ENCODE data around the gene AVP. TPM values are rescaled to one million over a fixed set of nuclear protein-coding genes. Genes with fewer than 3 reads are reported as not detected.

AVP gene
- total RNA-seq, 1 experiment from 2014 or later = not detected

GRCh38 chr20:3119044-3119443 lies 34.5 kb upstream of the AVP start:
- no peak for TF ChIP-seq CTCF (conservative IDR thresholded peaks at IDR 0.05)
- H3T11ph ChIP-seq (ENCODE audit: low read length) = no peak overlapping the region
- no peak overlapping the region for H3K4me2 ChIP-seq (ENCODE audit: insufficient read depth, insufficient read length, low read length)
- H2BK15ac ChIP-seq (ENCODE audit: low read depth, low read length) = no peak overlapping the region
- H2BK5ac ChIP-seq (ENCODE audit: insufficient read length, low read length) = no peak overlapping the region
- H3K79me1 ChIP-seq (ENCODE audit: insufficient read depth, low read depth, low read length, poor library complexity, severe bottlenecking) = no peaks in the 10 kb centered on the region
- no peak overlapping the region for H3K4ac ChIP-seq (ENCODE audit: low read depth, low read length)
- H3K27me3 ChIP-seq (ENCODE audit: insufficient read depth, low read length) = no peaks in the 10 kb centered on the region
- H3K79me2 ChIP-seq (ENCODE audit: insufficient read depth, low read length) = no peaks in the 10 kb centered on the region
- Mint-ChIP-seq H3K9me3 (peaks cover 18 to 20% of the 10 kb centered on the region in 2 experiments), H3K36me3 (ENCODE audit: insufficient read depth in 1 of 3, low read depth in 3 of 3) (peaks cover 32 to 39% (median 38%) of the 10 kb centered on the region in 3 experiments), H3K4me3 (no peak overlapping the region), H3K27ac (0 out of 7 replicates have a peak overlapping the region, but pooled peaks of 1 of the 3 experiments have one; percentile 55), H3K27me3 (ENCODE audit: low read depth) (peaks cover 2% of the 10 kb centered on the region), H3K4me1 (peaks cover 3% of the 10 kb centered on the region in 2 experiments)
- WGBS (ENCODE audit: extremely low coverage, insufficient read length, low lambda C conversion rate) = no CpG with 5 or more reads among the region's 5 CpGs
- no peak overlapping the region for H4K5ac ChIP-seq (ENCODE audit: insufficient read length, low read depth, low read length)
- no peaks in the 10 kb centered on the region for H3K4me1 ChIP-seq (ENCODE audit: insufficient read depth, low read length)
- no peak overlapping the region for H2BK12ac ChIP-seq (ENCODE audit: insufficient read length, low read depth, low read length)
- no peak overlapping the region for H3K27ac ChIP-seq (ENCODE audit: insufficient read length, low read depth, low read length)
- H2BK20ac ChIP-seq (ENCODE audit: low read depth, low read length, poor library complexity, severe bottlenecking) = no peak overlapping the region
- DNase-seq = no peak
- no peaks in the 10 kb centered on the region for H4K20me1 ChIP-seq (ENCODE audit: control insufficient read depth, insufficient read depth, insufficient read length)
- no peak overlapping the region for H4K91ac ChIP-seq (ENCODE audit: insufficient read length, low read depth, low read length)
- H3K9ac ChIP-seq (ENCODE audit: extremely low read depth, insufficient read length, low read length) = no peak overlapping the region
- H2AFZ ChIP-seq (ENCODE audit: low read length) = no peak overlapping the region
- no peak overlapping the region; the same call in 1 of the 2 replicates for H3K14ac ChIP-seq (ENCODE audit: insufficient read depth, low read length)
- peaks cover 6% of the 10 kb centered on the region for H3K9me3 ChIP-seq (ENCODE audit: control insufficient read depth, low read depth, low read length)
- no peaks in the 10 kb centered on the region for H3K23me2 ChIP-seq (ENCODE audit: insufficient read length, low read depth, low read length, poor library complexity, severe bottlenecking)
- H4K8ac ChIP-seq (replicated peaks; ENCODE audit: insufficient read length, low read depth, low read length) = no peak overlapping the region
- no peak overlapping the region for H3K23ac ChIP-seq (ENCODE audit: insufficient read length, low read depth, low read length)
- no peak overlapping the region for H2BK120ac ChIP-seq (ENCODE audit: low read depth, low read length, poor library complexity, severe bottlenecking)
- no peak overlapping the region for H3K56ac ChIP-seq (ENCODE audit: insufficient read length, low read depth, low read length)
- H3K18ac ChIP-seq (ENCODE audit: insufficient read length, low read depth, low read length) = no peak overlapping the region
- H2AK5ac ChIP-seq (ENCODE audit: insufficient read length, low read length) = no peak overlapping the region

All from H9 (cell line).